HG03108 (cell line): ENCODE results near the gene PSMA2.

Source experiments
- ATAC-seq: cut with Tn5 transposase; IDR thresholded peaks from one replicate; pipeline ENCODE4 v1.9.1; 2021; ENCODE audit warnings: moderate library complexity; ENCODE audit not compliant: unreplicated experiment

The PSMA2 gene

DNA sequence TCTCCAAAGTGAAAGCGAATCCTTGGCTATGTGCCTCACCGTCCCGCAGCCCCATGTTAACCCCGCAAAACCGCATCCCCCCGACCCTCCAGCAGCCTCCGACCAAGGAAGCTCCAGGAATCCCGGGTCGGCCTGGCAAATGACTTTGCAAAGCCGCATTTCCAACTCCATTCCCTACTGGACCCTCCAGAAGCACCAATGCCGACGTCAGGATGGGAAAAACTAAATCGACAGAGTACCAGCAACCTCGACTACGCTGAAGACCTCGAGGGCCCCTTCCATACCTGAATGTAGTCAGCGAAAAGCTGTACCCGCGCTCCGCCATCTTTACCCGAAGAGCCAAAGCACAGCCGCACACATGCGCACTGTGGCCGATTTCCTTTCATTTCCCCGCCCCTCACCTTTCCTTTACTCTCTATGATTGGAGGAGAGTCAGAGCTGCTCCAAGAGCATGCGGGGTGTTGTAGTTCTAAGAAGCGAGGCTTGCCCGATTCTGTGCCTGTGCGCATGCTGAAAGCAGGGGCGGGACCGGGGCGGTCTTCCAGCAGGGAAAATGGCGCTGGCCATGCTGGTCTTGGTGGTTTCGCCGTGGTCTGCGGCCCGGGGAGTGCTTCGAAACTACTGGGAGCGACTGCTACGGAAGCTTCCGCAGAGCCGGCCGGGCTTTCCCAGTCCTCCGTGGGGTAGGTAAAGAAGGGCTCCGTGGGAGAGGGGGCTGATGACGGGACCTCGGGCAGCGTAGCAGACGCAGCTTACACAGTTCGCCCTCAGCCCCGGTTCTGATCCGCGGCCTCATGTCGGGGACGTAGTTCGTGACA is at the start of gene PSMA2, which contains the start of gene MRPL32:
Gene PSMA2 (minus strand): TSS at position 341 of the 818 bp plus-strand sequence. CDS start 16 bp downstream, at position 325.
Gene MRPL32 (plus strand): TSS at position 543 of the 818 bp plus-strand sequence. CDS start 11 bp downstream, at position 554.
- ATAC-seq = peak; percentile 99

DNA sequence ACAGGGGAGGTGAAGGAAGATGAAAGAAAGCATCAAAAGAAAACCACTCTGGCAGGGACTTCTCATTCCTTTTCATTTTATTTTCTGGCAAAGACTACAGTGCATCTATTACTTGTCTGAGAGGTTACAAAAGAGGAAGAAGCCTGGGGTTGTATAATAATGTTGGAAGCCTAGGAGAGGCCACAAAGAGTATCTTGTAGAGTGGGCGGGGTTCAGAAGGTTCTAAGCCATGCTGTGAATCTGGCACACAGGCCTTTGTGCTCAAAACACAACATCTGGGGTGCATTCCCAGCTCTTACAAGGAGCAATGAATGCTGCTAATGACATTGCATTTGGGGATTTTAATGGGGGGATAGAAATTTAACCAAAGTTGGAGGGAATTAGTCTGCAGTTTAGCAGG is 49.6 kb upstream of the PSMA2 start:
- ATAC-seq = no peak

DNA sequence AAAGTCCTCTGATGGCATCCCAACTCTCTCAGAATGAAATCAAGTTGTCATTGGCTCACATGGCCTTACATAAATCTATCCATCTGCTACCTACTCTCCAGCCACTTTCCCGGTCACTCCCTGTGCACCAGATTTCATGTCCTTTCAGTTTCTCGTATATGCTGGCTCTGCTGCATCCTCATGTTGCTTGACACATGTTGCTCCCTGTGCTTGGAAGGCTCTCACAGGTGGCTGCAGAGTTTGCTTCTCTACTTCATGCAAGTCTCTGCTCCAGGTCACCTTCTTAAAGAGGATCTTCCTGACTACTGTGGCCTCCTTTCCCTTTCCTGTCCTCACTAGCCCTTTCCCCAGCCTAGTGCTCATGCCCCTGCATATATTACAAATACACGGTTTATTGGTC is 48.5 kb upstream of the PSMA2 start:
- no peak for ATAC-seq

DNA sequence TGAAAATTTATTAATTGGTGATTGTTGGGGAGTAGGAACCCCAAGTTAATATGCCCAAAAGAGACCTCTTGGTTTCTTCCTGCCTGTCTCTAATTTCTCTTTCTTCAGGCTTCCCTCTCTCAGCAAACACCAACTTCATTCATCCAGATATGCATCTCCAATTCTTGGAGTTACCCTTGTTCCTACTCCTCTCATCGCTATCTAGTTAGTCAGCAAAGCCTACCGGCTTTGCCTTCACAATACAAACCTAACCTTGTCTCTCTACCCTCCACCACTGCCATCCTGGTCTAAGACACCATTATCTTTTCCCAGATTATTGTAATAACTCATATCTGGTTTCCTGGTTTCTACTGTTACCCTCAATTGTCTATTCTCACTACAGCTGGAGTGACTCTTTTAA is 48.1 kb upstream of the PSMA2 start:
- ATAC-seq = no peak

DNA sequence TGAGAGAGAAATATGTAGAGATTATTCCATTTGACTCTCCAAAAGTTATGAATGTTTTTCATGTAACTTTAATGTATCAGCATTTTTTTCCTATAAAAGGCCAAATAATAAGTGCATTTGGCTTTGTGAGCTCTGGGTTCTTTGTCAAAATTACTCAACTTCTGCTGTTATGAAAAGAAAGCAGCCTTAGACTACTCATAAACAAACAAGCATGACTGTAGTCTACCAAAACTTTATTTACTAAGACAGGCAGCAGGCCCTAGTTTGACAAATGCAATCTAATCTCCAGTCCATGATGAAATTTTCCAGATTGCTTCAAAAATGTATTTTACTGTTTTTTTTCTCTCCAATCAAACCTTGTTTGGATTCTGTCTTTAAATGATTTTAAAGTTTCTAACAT is 46.5 kb upstream of the PSMA2 start:
- ATAC-seq = no peak

DNA sequence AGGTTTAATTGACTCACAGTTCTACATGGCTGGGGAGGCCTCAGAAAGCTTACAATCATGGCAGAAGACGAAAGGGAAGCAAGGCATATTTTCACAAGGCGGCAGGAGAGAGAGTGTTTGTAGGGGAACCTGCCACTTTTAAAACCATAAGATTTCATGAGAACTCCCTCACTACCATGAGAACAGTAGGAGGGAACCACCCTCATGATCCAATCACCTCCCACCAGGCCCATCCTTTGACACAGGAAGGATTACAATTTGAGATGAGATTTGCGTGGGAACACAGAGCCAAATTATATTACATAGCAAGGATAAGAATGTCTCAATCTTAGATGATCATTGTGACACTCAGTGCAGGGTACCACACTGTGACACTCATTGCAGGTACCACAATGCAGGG is 44.4 kb upstream of the PSMA2 start:
- no peak for ATAC-seq

DNA sequence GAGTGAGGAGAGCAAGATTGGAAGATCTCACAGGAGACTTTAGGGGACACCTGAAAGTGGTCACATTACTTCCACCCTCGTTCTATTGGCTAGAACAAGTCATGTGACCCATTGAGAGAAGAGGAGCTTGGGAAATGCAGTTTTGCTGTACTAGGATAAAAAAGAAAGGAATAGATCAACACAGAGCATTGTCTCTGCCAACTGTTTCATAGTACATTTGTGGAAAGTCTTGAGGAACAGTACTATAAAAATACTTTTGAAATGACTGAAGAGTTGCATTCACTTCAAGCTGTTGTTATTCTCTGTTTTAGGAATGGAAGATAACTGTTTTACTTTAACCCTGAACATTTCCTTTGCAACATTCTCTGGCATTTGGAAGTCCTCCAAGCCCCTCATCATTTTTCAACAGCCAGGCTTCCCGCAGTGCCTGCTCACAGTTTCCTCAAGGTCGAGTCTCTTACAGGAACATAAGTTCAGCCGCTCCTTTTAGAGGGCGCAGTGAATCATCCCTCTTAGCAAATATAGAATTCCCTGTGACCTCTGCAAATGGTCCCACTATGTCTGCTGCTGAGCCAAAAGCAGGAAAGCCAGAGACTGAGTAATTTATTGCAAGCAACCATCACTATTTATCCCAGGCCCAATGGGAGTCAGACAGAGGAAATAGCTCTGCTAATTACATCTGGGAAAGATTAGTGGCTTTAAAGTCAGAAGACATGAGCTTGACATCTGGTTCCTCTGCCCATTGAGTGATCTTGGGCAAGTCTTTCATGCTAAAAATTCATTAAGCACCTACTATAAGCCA is 40.9 kb upstream of the PSMA2 start:
- no peak for ATAC-seq

DNA sequence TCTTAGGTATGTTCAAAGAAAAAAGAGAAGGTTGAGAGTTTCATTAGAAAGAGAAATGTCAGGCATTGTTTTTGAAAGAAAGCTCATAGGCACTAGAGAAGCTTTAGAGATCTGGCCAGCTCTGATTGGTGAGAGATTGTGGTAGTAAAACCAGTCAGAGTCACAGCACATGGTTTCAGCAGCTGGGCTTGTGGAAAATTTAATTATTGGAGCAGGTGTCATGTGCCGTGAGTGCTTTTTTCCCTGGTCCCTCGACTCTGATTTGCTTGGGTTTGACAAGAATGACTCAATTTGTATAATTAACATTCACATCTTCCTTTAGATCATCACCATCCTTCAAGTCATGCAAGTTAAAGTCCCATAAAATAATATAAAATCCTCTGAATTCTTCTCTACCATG is 35.4 kb upstream of the PSMA2 start:
- no peak for ATAC-seq

DNA sequence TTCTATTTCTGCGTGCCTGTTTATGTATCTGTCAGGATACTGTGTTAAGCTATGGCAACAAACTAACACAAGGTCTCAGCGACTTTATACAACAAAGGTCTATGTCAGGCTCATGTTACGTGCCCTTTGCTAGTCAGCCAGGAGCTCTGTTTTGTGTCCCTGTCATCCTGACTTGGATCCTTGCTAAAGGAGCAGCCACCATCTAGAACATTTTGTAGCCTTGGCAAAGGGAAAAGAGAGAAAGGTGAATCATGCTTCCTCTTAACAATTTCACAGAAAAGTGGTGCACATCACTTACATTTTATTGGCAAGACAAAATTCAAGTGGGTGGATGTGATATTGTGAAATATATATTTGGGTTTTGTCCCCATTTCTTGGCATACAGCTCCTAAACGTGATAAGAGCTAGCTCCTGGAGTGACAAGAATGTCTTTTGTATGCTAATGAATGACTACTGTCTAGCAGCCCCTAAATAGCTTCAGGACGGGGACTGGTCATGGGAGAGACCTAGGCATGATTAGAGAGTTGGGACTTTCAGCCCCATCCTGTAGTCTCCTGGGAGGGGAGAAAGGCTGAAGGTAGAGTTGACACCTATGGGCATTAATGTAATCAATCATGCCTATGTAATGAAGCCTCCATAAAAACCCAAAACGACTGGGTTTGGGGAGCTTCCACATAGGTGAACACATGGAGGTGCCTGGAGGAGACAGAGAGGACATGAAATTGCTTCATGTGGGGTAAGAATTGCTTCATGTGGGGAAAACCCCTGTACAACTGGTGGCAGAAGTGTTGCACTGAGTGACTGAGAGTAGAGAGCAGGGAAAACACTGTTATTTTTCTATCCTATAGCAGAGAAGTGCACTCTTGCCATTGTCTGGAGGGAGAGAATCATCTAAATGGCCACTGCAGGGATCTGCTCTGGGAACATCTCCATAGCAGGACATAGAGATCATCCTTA is 33.2 kb upstream of the PSMA2 start:
- no peak for ATAC-seq

DNA sequence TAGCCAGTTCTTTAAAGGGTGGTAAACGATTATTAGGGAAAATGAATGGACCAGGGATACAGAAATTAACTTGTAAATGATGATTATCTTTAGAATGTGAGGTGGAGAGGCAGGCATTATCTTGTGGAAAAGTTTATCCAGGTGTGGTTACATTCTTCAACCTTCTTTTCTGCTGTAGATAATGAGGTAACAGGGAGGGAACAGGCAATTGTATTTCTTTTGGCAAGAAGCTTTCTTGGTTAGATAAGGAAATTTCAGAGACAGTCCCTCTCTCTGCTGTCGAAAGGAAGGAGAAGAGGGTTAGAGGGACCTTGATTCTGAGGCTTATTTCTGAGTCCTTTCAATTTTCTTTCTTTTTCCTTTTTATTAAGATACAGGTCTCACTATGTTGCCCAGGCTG is 32.3 kb upstream of the PSMA2 start:
- no peak for ATAC-seq

DNA sequence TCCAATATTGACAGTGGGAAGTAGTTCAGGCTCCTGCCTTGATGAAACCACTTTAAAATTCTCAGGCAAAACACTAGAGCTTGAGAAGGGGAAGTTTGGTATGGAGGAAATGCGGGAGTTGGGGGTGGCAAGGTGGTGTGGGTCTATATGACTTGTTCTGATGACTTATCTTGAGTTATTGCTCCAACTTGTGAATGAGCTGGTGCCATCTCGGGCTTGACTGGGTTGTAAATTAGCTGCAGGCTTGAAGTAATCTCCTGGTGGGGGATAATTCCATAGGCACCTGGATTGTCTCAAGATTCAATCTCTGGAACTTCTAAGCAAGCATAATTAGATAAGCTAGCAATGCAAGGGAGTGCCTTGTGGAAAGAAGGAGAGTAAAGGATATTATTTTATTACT is 29.2 kb upstream of the PSMA2 start:
- ATAC-seq = no peak

DNA sequence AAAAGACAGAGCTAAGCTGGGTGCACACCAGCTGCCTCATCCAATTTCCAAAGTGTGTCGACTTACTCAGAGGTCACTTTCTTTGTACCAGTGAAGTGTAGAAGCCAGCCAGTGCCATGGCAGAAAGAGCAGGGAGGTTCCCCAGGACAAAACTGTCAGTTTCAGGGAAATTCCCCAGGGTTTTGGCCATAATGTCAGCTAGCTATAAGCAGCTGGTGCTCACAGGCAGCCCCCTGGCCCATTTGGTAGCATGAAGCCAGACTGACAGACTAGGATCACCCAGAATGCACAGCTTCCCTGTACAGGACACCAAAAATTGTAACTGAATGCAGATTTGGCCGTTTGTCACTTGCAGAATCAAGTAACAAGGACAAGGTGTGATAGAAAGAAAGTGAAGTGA is 28.8 kb upstream of the PSMA2 start:
- no peak for ATAC-seq

DNA sequence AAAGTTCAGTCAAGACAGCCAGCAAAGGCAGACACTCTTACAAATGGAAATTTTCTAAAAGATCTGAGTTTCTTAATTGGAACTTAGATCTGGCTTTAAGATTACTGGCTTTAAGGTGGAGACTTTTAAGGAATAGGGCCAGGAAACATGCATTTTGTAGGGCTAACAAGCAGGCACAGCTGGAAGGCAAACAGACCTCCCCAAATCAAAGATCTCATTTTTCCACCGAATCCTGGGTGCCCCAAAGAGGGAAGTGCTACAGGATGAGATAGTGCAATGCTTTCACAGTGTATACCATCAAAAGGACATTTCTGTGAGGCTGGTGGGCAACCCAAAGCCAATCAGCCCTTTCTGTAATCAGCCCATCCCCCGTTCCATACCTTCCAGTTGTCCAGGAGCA is 27.6 kb upstream of the PSMA2 start:
- ATAC-seq = no peak

DNA sequence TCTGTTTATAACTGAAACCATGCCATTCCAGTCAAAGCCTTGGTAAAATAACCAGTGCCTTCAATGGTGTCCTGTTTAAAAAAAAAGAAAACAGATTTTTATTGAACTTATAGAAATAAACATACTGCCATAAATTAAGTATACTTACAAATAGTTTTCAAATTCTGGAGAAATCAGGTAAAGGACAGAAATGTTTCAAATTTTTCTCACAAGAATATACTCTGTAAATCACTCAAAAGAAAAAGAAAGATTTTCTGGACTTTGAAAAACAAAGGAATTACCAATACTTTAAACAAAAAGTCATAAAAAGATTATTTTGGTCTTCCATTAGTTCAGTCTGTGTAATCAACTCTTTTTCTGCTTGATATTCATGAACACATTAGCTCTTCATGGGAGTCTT is 24.1 kb upstream of the PSMA2 start:
- ATAC-seq = no peak

DNA sequence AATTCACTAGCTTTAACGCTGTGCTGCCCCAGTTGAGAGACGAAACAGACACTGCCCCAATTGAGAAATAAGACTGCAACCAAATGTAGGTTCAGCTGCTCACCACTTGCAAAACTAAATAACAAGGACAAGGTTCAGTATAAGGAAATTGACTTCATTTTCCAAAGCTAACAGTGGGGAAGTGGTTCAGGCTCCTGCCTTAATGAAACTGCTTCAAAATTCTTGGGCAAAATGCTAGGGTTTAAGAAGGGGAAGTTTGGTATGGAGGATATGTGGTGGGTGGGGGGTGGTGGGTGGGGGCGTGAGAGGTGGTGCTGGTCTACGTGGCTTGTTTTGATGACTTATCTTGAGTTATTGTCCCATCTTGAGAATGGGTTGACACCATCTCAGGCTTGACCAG is 22.0 kb upstream of the PSMA2 start:
- ATAC-seq = no peak

DNA sequence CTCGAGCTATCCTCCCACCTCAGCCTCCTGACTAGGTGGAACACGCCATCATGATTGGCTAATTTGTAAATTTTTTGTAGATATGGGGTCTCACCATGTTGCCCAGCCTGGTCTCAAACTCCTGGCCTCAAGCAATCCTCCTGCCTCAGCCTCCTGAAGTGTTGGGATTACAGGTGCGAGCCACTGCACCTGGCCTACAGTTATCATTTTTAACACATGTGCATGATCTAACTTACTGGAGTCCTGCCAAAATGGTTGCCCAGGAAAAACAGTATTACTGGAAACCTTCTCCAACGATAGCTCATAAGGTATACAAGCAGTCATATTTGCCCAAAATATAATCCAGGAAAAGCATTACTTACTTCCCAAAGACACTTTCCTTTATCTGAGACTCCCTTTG is 20.4 kb upstream of the PSMA2 start:
- no peak for ATAC-seq

DNA sequence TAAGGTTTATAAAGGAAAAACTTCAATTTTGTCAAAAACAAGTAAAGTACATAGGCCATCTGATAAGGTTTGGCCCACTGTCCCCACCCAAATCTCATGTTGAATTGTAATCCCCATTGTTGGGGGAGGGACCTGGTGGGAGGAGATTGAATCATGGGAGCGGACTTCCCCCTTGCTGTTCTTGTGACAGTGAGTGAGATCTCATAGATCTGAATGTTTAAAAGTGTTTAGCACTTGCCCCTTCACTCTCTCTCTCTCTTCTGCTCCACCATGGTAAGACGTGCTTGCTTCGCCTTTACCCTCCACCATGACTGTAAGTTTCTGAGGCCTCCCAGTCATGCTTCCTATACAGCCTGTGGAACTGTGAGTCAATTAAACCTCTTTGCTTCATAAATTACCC is 18.4 kb upstream of the PSMA2 start:
- ATAC-seq = no peak

DNA sequence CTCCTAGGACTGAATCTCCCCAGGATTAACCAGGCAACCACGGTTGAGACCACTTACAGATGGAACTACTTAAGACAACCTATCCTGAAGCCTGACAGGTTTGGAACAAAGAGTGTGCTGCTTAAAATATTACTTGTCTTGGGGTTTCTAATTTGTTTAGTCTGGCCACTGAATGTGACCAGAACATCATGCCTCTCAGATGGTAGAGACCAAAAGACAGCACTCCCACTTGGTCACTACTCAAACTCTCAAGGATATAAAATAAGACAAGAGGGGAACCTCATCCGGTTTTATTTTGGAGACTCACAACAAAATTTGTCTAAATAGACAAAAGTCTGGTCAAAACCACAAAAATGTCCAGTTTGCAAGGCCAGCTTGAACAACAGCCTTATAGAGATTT is 15.5 kb upstream of the PSMA2 start:
- ATAC-seq = no peak

DNA sequence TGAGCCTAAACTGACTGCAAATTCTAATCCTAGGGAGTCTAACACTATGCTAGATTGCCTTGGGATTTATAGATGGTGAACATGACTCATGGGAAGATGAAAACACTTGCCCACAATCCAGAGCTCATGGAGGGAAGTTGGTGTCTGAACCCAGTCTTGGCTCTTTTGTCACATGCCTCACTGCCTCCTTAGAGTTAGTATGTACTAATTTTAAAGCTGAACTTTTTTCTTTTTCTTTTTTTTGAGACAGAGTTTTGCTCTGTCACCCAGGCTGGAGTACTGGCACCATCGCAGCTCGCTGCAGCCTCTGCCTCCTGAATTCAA is 14.6 kb upstream of the PSMA2 start:
- ATAC-seq = no peak

DNA sequence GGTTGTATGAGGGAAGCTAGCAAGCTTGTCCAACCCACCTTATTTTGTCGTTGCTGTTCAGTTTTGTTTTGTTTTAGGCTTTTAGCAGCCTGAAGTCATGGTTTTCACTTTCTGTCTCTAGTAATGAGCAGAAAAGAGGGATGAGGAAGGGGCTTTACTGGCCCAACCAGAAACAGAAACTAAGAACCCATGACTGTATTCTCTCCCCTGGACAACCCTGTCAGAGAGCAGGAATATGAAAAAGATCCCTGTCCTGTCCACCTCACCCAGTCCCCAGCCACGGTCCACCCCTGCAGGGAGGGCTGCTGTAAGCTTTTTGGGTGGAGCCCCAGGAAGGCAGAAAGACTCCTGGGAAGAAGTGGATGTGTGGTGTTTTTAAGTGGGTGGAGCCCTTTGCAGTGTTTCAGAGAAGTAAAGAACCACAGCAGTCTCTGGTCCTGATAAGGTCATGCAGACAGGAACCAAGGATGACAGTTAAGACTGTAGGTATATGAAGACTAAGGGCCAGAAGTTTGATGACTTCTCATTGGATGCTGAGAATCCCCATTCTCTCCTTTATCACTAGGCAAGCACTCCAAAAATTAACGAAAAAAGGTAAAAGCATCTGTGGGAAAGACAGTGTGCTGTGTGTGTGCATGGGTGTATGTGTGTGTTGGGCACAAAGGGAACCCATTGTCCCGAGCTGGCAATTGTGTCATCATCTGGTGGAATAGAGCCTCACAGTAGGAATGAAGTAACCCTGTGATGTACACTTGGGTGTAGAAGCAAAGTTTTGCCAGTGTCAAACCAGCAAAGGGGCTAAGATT is 14.1 kb upstream of the PSMA2 start:
- peak; percentile 67 for ATAC-seq
